ENCODE measurements around the gene CARS2. TPM values are rescaled to one million over a fixed set of nuclear protein-coding genes. Genes with fewer than 3 reads are reported as not detected.

Gene CARS2
- total RNA-seq, 1 donor from 2014 or later: 33.1 TPM

- DNase-seq (ENCODE audit: extremely low read depth, low read depth, low spot score): no peak
Measured at GRCh38 chr13:110653271-110653670, 52.6 kb downstream of the CARS2 start.

GRCh38 chr13:110652764-110653163 lies 53.2 kb downstream of the CARS2 start:
- DNase-seq (ENCODE audit: extremely low read depth, low read depth, low spot score): no peak

- DNase-seq (ENCODE audit: extremely low read depth, low read depth, low spot score): no peak
Measured at GRCh38 chr13:110652231-110652730, 53.6 kb downstream of the CARS2 start.

GRCh38 chr13:110651726-110652230 lies 54.1 kb downstream of the CARS2 start:
- DNase-seq (ENCODE audit: extremely low read depth, low read depth, low spot score): no peak

GRCh38 chr13:110651271-110651670 lies 54.6 kb downstream of the CARS2 start:
- DNase-seq (ENCODE audit: extremely low read depth, low read depth, low spot score): no peak

- no peak for DNase-seq (ENCODE audit: extremely low read depth, low read depth, low spot score)
Measured at GRCh38 chr13:110650436-110650835, 55.5 kb downstream of the CARS2 start.

GRCh38 chr13:110649551-110649950 lies 56.4 kb downstream of the CARS2 start:
- no peak for DNase-seq (ENCODE audit: extremely low read depth, low read depth, low spot score)

GRCh38 chr13:110648848-110649421 lies 57.0 kb downstream of the CARS2 start:
- DNase-seq (ENCODE audit: extremely low read depth, low read depth, low spot score): no peak

GRCh38 chr13:110648146-110648819 lies 57.6 kb downstream of the CARS2 start:
- no peak for DNase-seq (ENCODE audit: extremely low read depth, low read depth, low spot score)

- no peak for DNase-seq (ENCODE audit: extremely low read depth, low read depth, low spot score)
Measured at GRCh38 chr13:110647365-110647737, 58.6 kb downstream of the CARS2 start.

- no peak for DNase-seq (ENCODE audit: extremely low read depth, low read depth, low spot score)
Measured at GRCh38 chr13:110646442-110647364, 59.2 kb downstream of the CARS2 start.

GRCh38 chr13:110645750-110646149 lies 60.2 kb downstream of the CARS2 start:
- no peak for DNase-seq (ENCODE audit: extremely low read depth, low read depth, low spot score)

- DNase-seq (ENCODE audit: extremely low read depth, low read depth, low spot score): no peak
Measured at GRCh38 chr13:110644892-110645521, 60.9 kb downstream of the CARS2 start.

GRCh38 chr13:110643768-110644421 lies 62.0 kb downstream of the CARS2 start:
- DNase-seq (ENCODE audit: extremely low read depth, low read depth, low spot score): no peak

GRCh38 chr13:110643324-110643723 lies 62.6 kb downstream of the CARS2 start:
- DNase-seq (ENCODE audit: extremely low read depth, low read depth, low spot score): no peak

- no peak for DNase-seq (ENCODE audit: extremely low read depth, low read depth, low spot score)
Measured at GRCh38 chr13:110642291-110642981, 63.5 kb downstream of the CARS2 start.

- DNase-seq (ENCODE audit: extremely low read depth, low read depth, low spot score): no peak
Measured at GRCh38 chr13:110641055-110642015, 64.6 kb downstream of the CARS2 start.

GRCh38 chr13:110640591-110641029 lies 65.3 kb downstream of the CARS2 start:
- DNase-seq (ENCODE audit: extremely low read depth, low read depth, low spot score): no peak
